ENCODE data around the gene GFRAL.

GFRAL gene

DNA sequence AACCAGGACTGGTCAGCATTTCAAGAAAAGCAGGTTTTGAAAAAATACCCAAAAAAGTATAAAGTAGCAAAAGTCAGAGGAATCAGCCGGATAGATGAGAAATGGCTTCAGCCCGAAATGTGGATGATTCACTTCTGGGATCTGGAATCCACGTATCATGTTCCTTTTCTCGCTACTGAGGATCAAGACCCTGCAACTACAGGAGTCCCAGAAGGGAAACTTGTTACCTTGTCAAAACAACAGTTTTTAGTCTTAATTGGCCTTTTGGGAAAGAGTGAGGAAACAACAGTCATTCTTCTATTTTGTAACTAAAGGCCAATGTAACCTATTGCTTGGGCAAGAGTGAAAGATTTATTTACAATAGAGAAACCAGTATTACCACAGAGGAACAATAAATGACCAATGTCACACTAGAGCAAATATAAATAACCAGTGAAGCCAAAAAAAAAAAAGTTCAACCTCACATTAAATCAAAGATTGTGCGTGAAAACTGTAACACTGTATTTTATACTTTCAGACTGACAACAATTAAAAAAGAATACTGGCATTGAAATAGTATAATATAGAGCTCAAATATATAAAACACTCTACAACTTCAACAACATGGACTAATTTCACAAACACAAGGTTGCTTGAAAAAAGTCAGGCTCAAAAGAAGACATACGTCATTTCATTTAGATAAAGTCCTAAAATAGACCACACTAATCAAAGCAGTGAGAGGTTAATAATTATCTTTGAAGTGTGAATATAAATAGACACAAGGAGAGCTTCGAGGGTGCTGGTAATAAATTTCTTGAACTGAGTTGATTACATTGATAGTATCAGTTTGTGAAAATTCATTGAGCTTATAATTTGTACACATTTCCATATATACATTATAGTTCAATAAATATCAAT is 116.2 kb downstream of the GFRAL start:
- Histone ChIP-seq H3K36me3 (ENCODE audit: insufficient read depth, low read length) (no peaks in the 10 kb centered on the region), H3K27me3 (ENCODE audit: insufficient read depth, low read length, poor library complexity, severe bottlenecking) (no peaks in the 10 kb centered on the region), H3K9ac (ENCODE audit: low read depth, low read length, poor library complexity, severe bottlenecking) (no peak overlapping the region), H3K4me3 (ENCODE audit: low read length, poor library complexity, severe bottlenecking) (no peak overlapping the region), H2AFZ (ENCODE audit: low read length) (no peak overlapping the region), H3K79me2 (ENCODE audit: insufficient read depth, low read length) (no peaks in the 10 kb centered on the region), H3K4me2 (ENCODE audit: low read depth, low read length, poor library complexity, severe bottlenecking) (no peak overlapping the region), H3K9me3 (ENCODE audit: insufficient read depth, low read depth, low read length) (no peaks in the 10 kb centered on the region), H3K4me1 (ENCODE audit: insufficient read depth, low read length, poor library complexity, severe bottlenecking) (no peaks in the 10 kb centered on the region), H4K20me1 (ENCODE audit: insufficient read depth, low read length, poor library complexity, severe bottlenecking) (no peaks in the 10 kb centered on the region), H3F3A (ENCODE audit: low read depth) (no peaks in the 10 kb centered on the region), H3K9me2 (replicated peaks; ENCODE audit: low read depth, low read length) (no peaks in the 10 kb centered on the region)
- TF ChIP-seq CTCF (conservative IDR thresholded peaks at IDR 0.05; ENCODE audit: low read length) (no peak), EZH2phosphoT487 (IDR thresholded peaks at IDR 0.05; ENCODE audit: borderline replicate concordance) (no peak)

GRCh38 chr6:55445648-55446204 is 118.5 kb downstream of the GFRAL start:
- Histone ChIP-seq H3K4me2 (ENCODE audit: low read depth, low read length, poor library complexity, severe bottlenecking) (no peak overlapping the region), H3K4me1 (ENCODE audit: insufficient read depth, low read length, poor library complexity, severe bottlenecking) (no peaks in the 10 kb centered on the region), H3K9me2 (replicated peaks; ENCODE audit: low read depth, low read length) (no peaks in the 10 kb centered on the region), H3F3A (ENCODE audit: low read depth) (no peaks in the 10 kb centered on the region), H3K9ac (ENCODE audit: low read depth, low read length, poor library complexity, severe bottlenecking) (no peak overlapping the region), H3K79me2 (ENCODE audit: insufficient read depth, low read length) (no peaks in the 10 kb centered on the region), H3K27me3 (ENCODE audit: insufficient read depth, low read length, poor library complexity, severe bottlenecking) (no peaks in the 10 kb centered on the region), H3K36me3 (ENCODE audit: insufficient read depth, low read length) (no peaks in the 10 kb centered on the region), H2AFZ (ENCODE audit: low read length) (no peak overlapping the region), H4K20me1 (ENCODE audit: insufficient read depth, low read length, poor library complexity, severe bottlenecking) (no peaks in the 10 kb centered on the region), H3K4me3 (ENCODE audit: low read length, poor library complexity, severe bottlenecking) (no peak overlapping the region), H3K9me3 (ENCODE audit: insufficient read depth, low read depth, low read length) (no peaks in the 10 kb centered on the region)
- TF ChIP-seq EZH2phosphoT487 (IDR thresholded peaks at IDR 0.05; ENCODE audit: borderline replicate concordance) (no peak), CTCF (conservative IDR thresholded peaks at IDR 0.05; ENCODE audit: low read length) (peak; percentile 78)

DNA sequence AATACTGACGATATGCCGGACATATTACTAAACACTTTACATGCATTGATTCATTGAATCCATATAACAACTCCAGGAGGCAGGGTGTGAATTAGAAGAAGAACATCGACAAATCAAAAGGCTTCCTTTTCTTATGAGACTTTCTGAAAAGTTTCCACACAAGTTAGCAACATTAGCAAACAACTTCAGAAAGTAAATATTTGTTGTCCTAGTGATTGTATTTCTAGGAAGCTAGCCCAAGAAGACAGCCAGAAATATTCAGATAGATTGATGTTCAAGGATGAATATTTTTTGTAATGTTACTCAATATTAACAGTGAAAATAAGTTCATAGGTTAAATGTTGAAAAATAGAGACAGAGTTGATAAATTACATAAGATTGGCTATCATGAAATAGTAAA is 120.6 kb downstream of the GFRAL start:
- Histone ChIP-seq H3K36me3 (ENCODE audit: insufficient read depth, low read length) (no peaks in the 10 kb centered on the region), H3K79me2 (ENCODE audit: insufficient read depth, low read length) (no peaks in the 10 kb centered on the region), H3K4me3 (ENCODE audit: low read length, poor library complexity, severe bottlenecking) (no peak overlapping the region), H3K4me2 (ENCODE audit: low read depth, low read length, poor library complexity, severe bottlenecking) (no peak overlapping the region), H3K9me2 (replicated peaks; ENCODE audit: low read depth, low read length) (no peaks in the 10 kb centered on the region), H3K9ac (ENCODE audit: low read depth, low read length, poor library complexity, severe bottlenecking) (no peak overlapping the region), H2AFZ (ENCODE audit: low read length) (no peak overlapping the region), H3K9me3 (ENCODE audit: insufficient read depth, low read depth, low read length) (no peaks in the 10 kb centered on the region), H3K4me1 (ENCODE audit: insufficient read depth, low read length, poor library complexity, severe bottlenecking) (no peaks in the 10 kb centered on the region), H4K20me1 (ENCODE audit: insufficient read depth, low read length, poor library complexity, severe bottlenecking) (no peaks in the 10 kb centered on the region), H3F3A (ENCODE audit: low read depth) (no peaks in the 10 kb centered on the region), H3K27me3 (ENCODE audit: insufficient read depth, low read length, poor library complexity, severe bottlenecking) (no peaks in the 10 kb centered on the region)
- TF ChIP-seq CTCF (conservative IDR thresholded peaks at IDR 0.05; ENCODE audit: low read length) (no peak), EZH2phosphoT487 (IDR thresholded peaks at IDR 0.05; ENCODE audit: borderline replicate concordance) (no peak)
